HEK293 (cell line): ENCODE results near the gene LAMB4.

Experiments
- CTCF ChIA-PET: fragments of 350-600 bp; formaldehyde crosslinking; extraction: SDS; loops from one replicate; lab custom pipeline; 2021; ENCODE audit warnings: antibody characterized with exemption; lab: Yijun Ruan, JAX
- POLR2A ChIA-PET: fragments of 300-600 bp; formaldehyde crosslinking; extraction: SDS; loops from one replicate; lab custom pipeline; 2020; ENCODE audit warnings: antibody characterized with exemption, inconsistent platforms; lab: Yijun Ruan, JAX
- H3K27ac ChIP-seq: fragments of 200-500 bp; sonication (Bioruptor generic); 2 replicates; pipeline ENCODE4 v1.5.1; 2014; ENCODE audit warnings: low read depth, low read length, control low read depth, inconsistent platforms; ENCODE audit errors: extremely low read depth
- H3K36me3 ChIP-seq, 2 experiments: fragments of 200-500 bp in 1 of 2; sonication (Bioruptor generic) in 1 of 2; 1 replicate in 1 of 2; 2 replicates in 1 of 2; pipeline ENCODE4 v1.5.1; 2014 to 2017; ENCODE audit warnings: inconsistent platforms in 2 of 2, low read length in 2 of 2; ENCODE audit not compliant: control insufficient read depth in 2 of 2, insufficient read depth in 1 of 2
- H3K4me1 ChIP-seq: fragments of 200-500 bp; sonication (Bioruptor generic); 2 replicates; pipeline ENCODE4 v1.5.1; 2014; ENCODE audit warnings: mild to moderate bottlenecking, low read length, inconsistent platforms; ENCODE audit not compliant: control insufficient read depth, insufficient read depth
- H3K4me3 ChIP-seq: 2 replicates; pipeline ENCODE4 v1.5.1; 2011; ENCODE audit warnings: low read depth, mild to moderate bottlenecking, control low read depth, low read length, moderate library complexity
- H3K9me3 ChIP-seq: fragments of 200-500 bp; sonication (Bioruptor generic); 2 replicates; pipeline ENCODE4 v1.5.1; 2014; ENCODE audit warnings: low read depth, low read length, inconsistent platforms; ENCODE audit not compliant: control insufficient read depth, insufficient read depth
- GFI1B ChIP-seq: fragments of 450-650 bp; formaldehyde crosslinking; IDR thresholded peaks from 2 replicates; pipeline ENCODE4 v1.5.1; 2016; ENCODE audit warnings: missing biosample characterization, missing genetic modification characterization
- HOXD13 ChIP-seq: sonication (generic); formaldehyde crosslinking; IDR thresholded peaks from 2 replicates; pipeline ENCODE4 v1.8.0; 2022; ENCODE audit warnings: missing genetic modification reagents, borderline replicate concordance
- KLF10 ChIP-seq: fragments of 450-650 bp; IDR thresholded peaks from 2 replicates; pipeline ENCODE4 v1.5.1; 2018; ENCODE audit warnings: missing biosample characterization, mild to moderate bottlenecking, missing genetic modification characterization
- OVOL3 ChIP-seq: fragments of 450-650 bp; formaldehyde crosslinking; IDR thresholded peaks from 2 replicates; pipeline ENCODE4 v1.5.1; 2016; ENCODE audit warnings: missing biosample characterization, missing genetic modification characterization
- SP3 ChIP-seq: fragments of 450-650 bp; formaldehyde crosslinking; IDR thresholded peaks from 2 replicates; pipeline ENCODE4 v1.5.1; 2016; ENCODE audit warnings: missing biosample characterization, missing genetic modification characterization
- TCF7L2 ChIP-seq: IDR thresholded peaks from 2 replicates; pipeline ENCODE4 v1.6.1; 2011; ENCODE audit warnings: low read depth, mild to moderate bottlenecking, inconsistent platforms, low read length, moderate library complexity, borderline replicate concordance
- ZFHX2 ChIP-seq: fragments of 450-650 bp; formaldehyde crosslinking; conservative IDR thresholded peaks from 2 replicates; pipeline ENCODE4 v1.5.1; 2016; ENCODE audit warnings: missing biosample characterization, missing genetic modification characterization
- ZNF223 ChIP-seq: fragments of 450-650 bp; formaldehyde crosslinking; IDR thresholded peaks from 2 replicates; pipeline ENCODE4 v1.5.1; 2016; ENCODE audit warnings: missing biosample characterization, missing genetic modification characterization
- ZNF23 ChIP-seq: fragments of 450-650 bp; formaldehyde crosslinking; IDR thresholded peaks from 2 replicates; pipeline ENCODE4 v1.5.1; 2016; ENCODE audit warnings: missing biosample characterization, missing genetic modification characterization, borderline replicate concordance
- ZNF311 ChIP-seq: fragments of 450-650 bp; formaldehyde crosslinking; IDR thresholded peaks from 2 replicates; pipeline ENCODE4 v1.5.1; 2017; ENCODE audit warnings: missing biosample characterization, missing genetic modification characterization, borderline replicate concordance
- ZNF354C ChIP-seq: fragments of 450-650 bp; formaldehyde crosslinking; IDR thresholded peaks from 2 replicates; pipeline ENCODE4 v1.5.1; 2016; ENCODE audit warnings: missing biosample characterization, missing genetic modification characterization, low read depth, borderline replicate concordance
- ZNF37A ChIP-seq: fragments of 450-650 bp; IDR thresholded peaks from 2 replicates; pipeline ENCODE4 v1.5.1; 2018; ENCODE audit warnings: missing biosample characterization, missing genetic modification characterization
- ZNF416 ChIP-seq: fragments of 450-650 bp; formaldehyde crosslinking; IDR thresholded peaks from 2 replicates; pipeline ENCODE4 v1.5.1; 2016; ENCODE audit warnings: missing biosample characterization, missing genetic modification characterization
- ZNF514 ChIP-seq: fragments of 450-650 bp; formaldehyde crosslinking; IDR thresholded peaks from 2 replicates; pipeline ENCODE4 v1.5.1; 2016; ENCODE audit warnings: missing biosample characterization, missing genetic modification characterization
- ZNF621 ChIP-seq: fragments of 450-650 bp; formaldehyde crosslinking; IDR thresholded peaks from 2 replicates; pipeline ENCODE4 v1.5.1; 2017; ENCODE audit warnings: missing biosample characterization, missing genetic modification characterization
- ZNF654 ChIP-seq: fragments of 450-650 bp; formaldehyde crosslinking; IDR thresholded peaks from 2 replicates; pipeline ENCODE4 v1.5.1; 2016; ENCODE audit warnings: low read depth, missing biosample characterization, missing genetic modification characterization
- ZNF791 ChIP-seq: fragments of 450-650 bp; formaldehyde crosslinking; IDR thresholded peaks from 2 replicates; pipeline ENCODE4 v1.5.1; 2016; ENCODE audit warnings: missing biosample characterization, missing genetic modification characterization
- TF ChIP-seq, protein P1 (sequence below): fragments of 450-650 bp; formaldehyde crosslinking; IDR thresholded peaks from 2 replicates; pipeline ENCODE4 v1.5.1; 2016; ENCODE audit warnings: missing biosample characterization, missing genetic modification characterization
- TF ChIP-seq, protein P2 (sequence below): fragments of 450-650 bp; formaldehyde crosslinking; IDR thresholded peaks from 2 replicates; pipeline ENCODE4 v1.5.1; 2016; ENCODE audit warnings: missing biosample characterization, missing genetic modification characterization
- TF ChIP-seq, protein P3 (sequence below): fragments of 450-650 bp; formaldehyde crosslinking; conservative IDR thresholded peaks from 2 replicates; pipeline ENCODE4 v1.5.1; 2016; ENCODE audit warnings: low read depth, missing biosample characterization, missing genetic modification characterization
- TF ChIP-seq, protein P4 (sequence below): fragments of 450-650 bp; formaldehyde crosslinking; IDR thresholded peaks from 2 replicates; pipeline ENCODE4; 2016; ENCODE audit warnings: missing biosample characterization, missing genetic modification characterization
- TF ChIP-seq, protein P5 (sequence below): fragments of 450-650 bp; formaldehyde crosslinking; IDR thresholded peaks from 2 replicates; pipeline ENCODE4 v1.5.1; 2017; ENCODE audit warnings: missing biosample characterization, missing genetic modification characterization

Gene LAMB4

DNA sequence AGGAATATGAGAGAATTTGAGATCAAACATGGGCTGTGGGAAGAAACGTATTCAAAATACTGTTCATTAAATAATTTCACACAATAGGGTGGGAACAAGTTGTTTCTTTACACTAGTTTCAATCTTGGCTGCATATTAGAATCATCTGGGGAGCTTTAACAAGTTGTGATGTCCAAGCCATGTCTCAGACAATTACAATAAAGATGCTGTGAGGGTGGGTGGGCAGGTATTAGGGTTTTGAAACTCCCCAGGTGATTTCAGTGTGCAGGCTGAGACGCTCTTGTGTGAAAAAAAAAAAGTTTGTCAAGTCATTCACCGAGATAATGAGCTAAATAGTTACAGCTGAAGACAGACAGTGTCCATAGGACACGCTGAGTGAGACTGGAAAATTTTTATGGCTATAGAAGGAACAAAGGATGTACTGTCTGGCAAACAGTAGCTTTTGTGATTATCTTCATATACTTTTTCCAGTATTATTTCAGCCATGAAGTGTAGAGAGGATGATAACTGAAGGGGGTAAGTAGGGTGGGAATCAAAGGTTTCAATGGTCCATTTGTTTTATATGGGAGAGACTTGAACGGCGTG is 12.6 kb upstream of the LAMB4 start:
- no peak overlapping the region for H3K4me3 ChIP-seq
- CTCF ChIA-PET: interaction anchor here (0.6 to 0.7 kb wide), 3 partner anchors 30 to 69 kb away, joined by 3 to 4 read pairs (median 4); no protein-coding TSS in a partner anchor
- no peaks in the 10 kb centered on the region for H3K4me1 ChIP-seq
- POLR2A ChIA-PET: no interaction called here
- H3K27ac ChIP-seq: no peak overlapping the region
- TF ChIP-seq ZNF621: no peak
- no peak for TF ChIP-seq ZNF654 (tag by site-specific recombination)
- TF ChIP-seq, protein P1, sequence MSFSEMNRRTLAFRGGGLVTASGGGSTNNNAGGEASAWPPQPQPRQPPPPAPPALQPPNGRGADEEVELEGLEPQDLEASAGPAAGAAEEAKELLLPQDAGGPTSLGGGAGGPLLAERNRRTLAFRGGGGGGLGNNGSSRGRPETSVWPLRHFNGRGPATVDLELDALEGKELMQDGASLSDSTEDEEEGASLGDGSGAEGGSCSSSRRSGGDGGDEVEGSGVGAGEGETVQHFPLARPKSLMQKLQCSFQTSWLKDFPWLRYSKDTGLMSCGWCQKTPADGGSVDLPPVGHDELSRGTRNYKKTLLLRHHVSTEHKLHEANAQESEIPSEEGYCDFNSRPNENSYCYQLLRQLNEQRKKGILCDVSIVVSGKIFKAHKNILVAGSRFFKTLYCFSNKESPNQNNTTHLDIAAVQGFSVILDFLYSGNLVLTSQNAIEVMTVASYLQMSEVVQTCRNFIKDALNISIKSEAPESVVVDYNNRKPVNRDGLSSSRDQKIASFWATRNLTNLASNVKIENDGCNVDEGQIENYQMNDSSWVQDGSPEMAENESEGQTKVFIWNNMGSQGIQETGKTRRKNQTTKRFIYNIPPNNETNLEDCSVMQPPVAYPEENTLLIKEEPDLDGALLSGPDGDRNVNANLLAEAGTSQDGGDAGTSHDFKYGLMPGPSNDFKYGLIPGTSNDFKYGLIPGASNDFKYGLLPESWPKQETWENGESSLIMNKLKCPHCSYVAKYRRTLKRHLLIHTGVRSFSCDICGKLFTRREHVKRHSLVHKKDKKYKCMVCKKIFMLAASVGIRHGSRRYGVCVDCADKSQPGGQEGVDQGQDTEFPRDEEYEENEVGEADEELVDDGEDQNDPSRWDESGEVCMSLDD: no peak
- TF ChIP-seq SP3: no peak
- no peak for TF ChIP-seq ZNF354C
- TF ChIP-seq ZFHX2 (tag by site-specific recombination): no peak
- TF ChIP-seq ZNF223 (tag by site-specific recombination): no peak
- TF ChIP-seq, protein P2, sequence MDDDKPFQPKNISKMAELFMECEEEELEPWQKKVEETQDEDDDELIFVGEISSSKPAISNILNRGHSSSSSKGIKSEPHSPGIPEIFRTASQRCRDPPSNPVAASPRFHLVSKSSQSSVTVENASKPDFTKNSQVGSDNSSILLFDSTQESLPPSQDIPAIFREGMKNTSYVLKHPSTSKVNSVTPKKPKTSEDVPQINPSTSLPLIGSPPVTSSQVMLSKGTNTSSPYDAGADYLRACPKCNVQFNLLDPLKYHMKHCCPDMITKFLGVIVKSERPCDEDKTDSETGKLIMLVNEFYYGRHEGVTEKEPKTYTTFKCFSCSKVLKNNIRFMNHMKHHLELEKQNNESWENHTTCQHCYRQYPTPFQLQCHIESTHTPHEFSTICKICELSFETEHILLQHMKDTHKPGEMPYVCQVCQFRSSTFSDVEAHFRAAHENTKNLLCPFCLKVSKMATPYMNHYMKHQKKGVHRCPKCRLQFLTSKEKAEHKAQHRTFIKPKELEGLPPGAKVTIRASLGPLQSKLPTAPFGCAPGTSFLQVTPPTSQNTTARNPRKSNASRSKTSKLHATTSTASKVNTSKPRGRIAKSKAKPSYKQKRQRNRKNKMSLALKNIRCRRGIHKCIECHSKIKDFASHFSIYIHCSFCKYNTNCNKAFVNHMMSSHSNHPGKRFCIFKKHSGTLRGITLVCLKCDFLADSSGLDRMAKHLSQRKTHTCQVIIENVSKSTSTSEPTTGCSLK (tag by site-specific recombination): no peak
- TF ChIP-seq OVOL3 (tag by site-specific recombination): no peak
- TF ChIP-seq ZNF23 (tag by site-specific recombination): no peak
- TF ChIP-seq ZNF791: no peak
- TF ChIP-seq, protein P3, sequence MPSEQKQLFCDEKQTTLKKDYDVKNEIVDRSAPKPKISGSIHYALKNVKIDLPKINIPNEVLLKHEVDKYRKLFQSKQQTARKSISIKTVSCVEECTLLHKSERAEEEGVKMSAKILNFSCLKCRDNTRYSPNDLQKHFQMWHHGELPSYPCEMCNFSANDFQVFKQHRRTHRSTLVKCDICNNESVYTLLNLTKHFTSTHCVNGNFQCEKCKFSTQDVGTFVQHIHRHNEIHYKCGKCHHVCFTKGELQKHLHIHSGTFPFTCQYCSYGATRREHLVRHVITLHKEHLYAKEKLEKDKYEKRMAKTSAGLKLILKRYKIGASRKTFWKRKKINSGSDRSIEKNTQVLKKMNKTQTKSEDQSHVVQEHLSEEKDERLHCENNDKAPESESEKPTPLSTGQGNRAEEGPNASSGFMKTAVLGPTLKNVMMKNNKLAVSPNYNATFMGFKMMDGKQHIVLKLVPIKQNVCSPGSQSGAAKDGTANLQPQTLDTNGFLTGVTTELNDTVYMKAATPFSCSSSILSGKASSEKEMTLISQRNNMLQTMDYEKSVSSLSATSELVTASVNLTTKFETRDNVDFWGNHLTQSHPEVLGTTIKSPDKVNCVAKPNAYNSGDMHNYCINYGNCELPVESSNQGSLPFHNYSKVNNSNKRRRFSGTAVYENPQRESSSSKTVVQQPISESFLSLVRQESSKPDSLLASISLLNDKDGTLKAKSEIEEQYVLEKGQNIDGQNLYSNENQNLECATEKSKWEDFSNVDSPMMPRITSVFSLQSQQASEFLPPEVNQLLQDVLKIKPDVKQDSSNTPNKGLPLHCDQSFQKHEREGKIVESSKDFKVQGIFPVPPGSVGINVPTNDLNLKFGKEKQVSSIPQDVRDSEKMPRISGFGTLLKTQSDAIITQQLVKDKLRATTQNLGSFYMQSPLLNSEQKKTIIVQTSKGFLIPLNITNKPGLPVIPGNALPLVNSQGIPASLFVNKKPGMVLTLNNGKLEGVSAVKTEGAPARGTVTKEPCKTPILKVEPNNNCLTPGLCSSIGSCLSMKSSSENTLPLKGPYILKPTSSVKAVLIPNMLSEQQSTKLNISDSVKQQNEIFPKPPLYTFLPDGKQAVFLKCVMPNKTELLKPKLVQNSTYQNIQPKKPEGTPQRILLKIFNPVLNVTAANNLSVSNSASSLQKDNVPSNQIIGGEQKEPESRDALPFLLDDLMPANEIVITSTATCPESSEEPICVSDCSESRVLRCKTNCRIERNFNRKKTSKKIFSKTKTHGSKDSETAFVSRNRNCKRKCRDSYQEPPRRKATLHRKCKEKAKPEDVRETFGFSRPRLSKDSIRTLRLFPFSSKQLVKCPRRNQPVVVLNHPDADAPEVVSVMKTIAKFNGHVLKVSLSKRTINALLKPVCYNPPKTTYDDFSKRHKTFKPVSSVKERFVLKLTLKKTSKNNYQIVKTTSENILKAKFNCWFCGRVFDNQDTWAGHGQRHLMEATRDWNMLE (tag by site-specific recombination): no peak
- TF ChIP-seq HOXD13 (CRISPR knock-in tag): no peak
- TF ChIP-seq, all 188 proteins: peak for 0
- H3K36me3 ChIP-seq: no peaks in the 10 kb centered on the region
- H3K9me3 ChIP-seq: no peaks in the 10 kb centered on the region

DNA sequence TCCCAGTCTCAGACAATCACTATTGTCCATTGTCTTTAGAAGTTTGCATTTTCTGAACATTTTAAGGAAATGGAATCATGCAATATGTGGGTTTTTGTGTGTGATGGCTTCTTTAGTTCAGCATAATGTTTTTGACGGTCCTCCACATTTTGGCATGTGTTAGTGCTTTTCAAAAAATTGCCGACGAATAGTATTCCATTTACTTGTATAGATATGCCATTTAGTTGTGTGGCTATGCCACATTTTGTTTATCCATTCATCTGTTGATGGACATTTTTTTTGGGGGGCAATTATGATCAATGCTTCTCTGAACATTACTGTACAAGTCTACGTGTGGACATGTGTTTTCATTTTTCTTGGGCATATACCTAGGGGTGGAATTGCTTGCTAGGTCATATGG is 12.0 kb upstream of the LAMB4 start:
- TF ChIP-seq, protein P4, sequence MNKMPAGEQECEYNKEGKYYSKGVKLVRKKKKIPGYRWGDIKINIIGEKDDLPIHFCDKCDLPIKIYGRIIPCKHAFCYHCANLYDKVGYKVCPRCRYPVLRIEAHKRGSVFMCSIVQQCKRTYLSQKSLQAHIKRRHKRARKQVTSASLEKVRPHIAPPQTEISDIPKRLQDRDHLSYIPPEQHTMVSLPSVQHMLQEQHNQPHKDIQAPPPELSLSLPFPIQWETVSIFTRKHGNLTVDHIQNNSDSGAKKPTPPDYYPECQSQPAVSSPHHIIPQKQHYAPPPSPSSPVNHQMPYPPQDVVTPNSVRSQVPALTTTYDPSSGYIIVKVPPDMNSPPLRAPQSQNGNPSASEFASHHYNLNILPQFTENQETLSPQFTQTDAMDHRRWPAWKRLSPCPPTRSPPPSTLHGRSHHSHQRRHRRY (tag by site-specific recombination): no peak
- TF ChIP-seq GFI1B (tag by site-specific recombination) (no peak), ZNF37A (no peak), ZNF514 (tag by site-specific recombination) (no peak), ZNF311 (tag by site-specific recombination) (no peak), KLF10 (no peak), ZNF416 (tag by site-specific recombination) (no peak), TCF7L2 (no peak)
- TF ChIP-seq, protein P5, sequence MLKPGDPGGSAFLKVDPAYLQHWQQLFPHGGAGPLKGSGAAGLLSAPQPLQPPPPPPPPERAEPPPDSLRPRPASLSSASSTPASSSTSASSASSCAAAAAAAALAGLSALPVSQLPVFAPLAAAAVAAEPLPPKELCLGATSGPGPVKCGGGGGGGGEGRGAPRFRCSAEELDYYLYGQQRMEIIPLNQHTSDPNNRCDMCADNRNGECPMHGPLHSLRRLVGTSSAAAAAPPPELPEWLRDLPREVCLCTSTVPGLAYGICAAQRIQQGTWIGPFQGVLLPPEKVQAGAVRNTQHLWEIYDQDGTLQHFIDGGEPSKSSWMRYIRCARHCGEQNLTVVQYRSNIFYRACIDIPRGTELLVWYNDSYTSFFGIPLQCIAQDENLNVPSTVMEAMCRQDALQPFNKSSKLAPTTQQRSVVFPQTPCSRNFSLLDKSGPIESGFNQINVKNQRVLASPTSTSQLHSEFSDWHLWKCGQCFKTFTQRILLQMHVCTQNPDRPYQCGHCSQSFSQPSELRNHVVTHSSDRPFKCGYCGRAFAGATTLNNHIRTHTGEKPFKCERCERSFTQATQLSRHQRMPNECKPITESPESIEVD (tag by site-specific recombination): no peak
- CTCF ChIA-PET: interaction anchor here (1.5 kb wide), 1 partner anchor 28 kb away, joined by 6 read pairs; no protein-coding TSS in a partner anchor
- Histone ChIP-seq H3K36me3 (no peaks in the 10 kb centered on the region), H3K9me3 (no peaks in the 10 kb centered on the region), H3K4me3 (no peak overlapping the region), H3K4me1 (no peaks in the 10 kb centered on the region), H3K27ac (no peak overlapping the region)
- POLR2A ChIA-PET: no interaction called here
